ENCODE data around the gene COASY. TPM values are rescaled to one million over a fixed set of nuclear protein-coding genes. Genes with fewer than 3 reads are reported as not detected.
"Not testable (repeated sequence)": the region's sequence is repeated elsewhere in the genome, so short reads cannot be mapped to it uniquely, and the experiment has no call there.

The COASY gene
- total RNA-seq, 2 donors from 2014 or later, result 52.6 to 80.5 TPM

DNA sequence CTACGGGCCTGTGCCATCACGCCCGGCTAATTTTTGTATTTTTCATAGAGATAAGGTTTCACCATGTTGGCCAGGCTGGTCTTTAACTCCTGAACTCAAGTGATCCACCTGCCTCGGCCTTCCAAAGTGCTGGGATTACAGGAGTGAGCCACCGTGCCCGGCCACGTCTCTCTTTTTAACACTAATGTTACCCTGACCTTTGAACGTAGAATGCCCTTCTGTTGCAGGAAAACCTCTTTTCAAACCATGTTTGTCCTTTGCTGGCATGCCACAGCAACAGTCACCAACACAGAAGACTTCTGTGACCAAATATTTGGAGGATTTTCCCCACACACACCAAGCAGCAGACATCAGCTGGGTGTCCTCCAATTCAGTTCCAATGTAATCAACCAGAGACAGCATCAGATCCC is 17.1 kb upstream of the COASY start:
- H3K27ac ChIP-seq, result no peak overlapping the region
- no peak for DNase-seq (ENCODE audit: low spot score)
- intact Hi-C loops (cut with DNase I), result no loop called here
- no peaks in the 10 kb centered on the region for H3K36me3 ChIP-seq
- WGBS, result 78% methylated on average over 8 of the region's 8 CpGs
- H3K9me3 ChIP-seq, result no peaks in the 10 kb centered on the region
- TF ChIP-seq, protein P1, sequence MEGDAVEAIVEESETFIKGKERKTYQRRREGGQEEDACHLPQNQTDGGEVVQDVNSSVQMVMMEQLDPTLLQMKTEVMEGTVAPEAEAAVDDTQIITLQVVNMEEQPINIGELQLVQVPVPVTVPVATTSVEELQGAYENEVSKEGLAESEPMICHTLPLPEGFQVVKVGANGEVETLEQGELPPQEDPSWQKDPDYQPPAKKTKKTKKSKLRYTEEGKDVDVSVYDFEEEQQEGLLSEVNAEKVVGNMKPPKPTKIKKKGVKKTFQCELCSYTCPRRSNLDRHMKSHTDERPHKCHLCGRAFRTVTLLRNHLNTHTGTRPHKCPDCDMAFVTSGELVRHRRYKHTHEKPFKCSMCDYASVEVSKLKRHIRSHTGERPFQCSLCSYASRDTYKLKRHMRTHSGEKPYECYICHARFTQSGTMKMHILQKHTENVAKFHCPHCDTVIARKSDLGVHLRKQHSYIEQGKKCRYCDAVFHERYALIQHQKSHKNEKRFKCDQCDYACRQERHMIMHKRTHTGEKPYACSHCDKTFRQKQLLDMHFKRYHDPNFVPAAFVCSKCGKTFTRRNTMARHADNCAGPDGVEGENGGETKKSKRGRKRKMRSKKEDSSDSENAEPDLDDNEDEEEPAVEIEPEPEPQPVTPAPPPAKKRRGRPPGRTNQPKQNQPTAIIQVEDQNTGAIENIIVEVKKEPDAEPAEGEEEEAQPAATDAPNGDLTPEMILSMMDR (IDR thresholded peaks at IDR 0.05), result no peak
- no peak for TF ChIP-seq POLR2A (IDR thresholded peaks at IDR 0.05)
- no peak for TF ChIP-seq POLR2AphosphoS5 (IDR thresholded peaks at IDR 0.05)
- H3K4me1 ChIP-seq (replicated peaks), result no peaks in the 10 kb centered on the region
- H3K4me3 ChIP-seq, result no peak overlapping the region
- H3K27me3 ChIP-seq (replicated peaks; ENCODE audit: insufficient read depth), result no peaks in the 10 kb centered on the region

DNA sequence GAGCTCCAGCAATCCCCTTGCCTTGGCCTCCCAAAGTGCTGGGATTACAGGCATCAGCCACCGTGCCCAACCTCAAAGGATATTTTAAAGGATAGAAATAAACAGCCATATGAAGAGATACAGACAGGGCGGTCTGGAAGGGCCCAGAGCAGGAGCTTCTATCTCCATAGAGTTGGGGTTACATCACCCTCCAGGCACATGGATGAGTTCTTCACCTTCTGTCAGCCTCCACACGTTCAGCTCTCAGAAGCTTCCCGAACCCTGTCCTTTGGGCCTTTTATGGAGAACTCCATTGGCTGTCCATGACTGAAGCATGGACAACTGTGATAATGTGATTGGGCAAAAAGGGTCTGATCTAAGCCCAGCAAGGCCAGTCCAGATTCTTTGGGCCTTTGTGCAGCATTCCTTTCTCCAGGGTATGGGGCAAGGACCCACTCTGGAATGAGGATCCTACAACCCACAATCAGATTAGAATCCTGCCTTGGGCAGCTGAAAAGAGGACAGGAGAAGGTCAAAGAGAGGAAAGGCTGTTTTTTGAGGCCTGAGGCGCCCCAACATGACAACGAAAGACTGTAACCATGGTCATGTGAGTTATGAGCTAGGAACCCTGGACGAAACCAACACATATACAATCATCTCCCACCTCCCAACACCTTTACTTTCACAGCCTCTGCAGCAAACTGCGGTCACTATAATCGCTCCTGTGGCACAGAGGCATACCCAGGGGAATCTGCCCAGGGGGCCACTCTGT is 16.0 kb upstream of the COASY start:
- H3K9me3 ChIP-seq; H3K27ac ChIP-seq; intact Hi-C loops (cut with DNase I); H3K4me1 ChIP-seq (replicated peaks); H3K36me3 ChIP-seq; H3K4me3 ChIP-seq; DNase-seq (ENCODE audit: low spot score); H3K27me3 ChIP-seq (replicated peaks; ENCODE audit: insufficient read depth): not testable (repeated sequence)
- WGBS, result 88% methylated on average over 9 of the region's 9 CpGs

DNA sequence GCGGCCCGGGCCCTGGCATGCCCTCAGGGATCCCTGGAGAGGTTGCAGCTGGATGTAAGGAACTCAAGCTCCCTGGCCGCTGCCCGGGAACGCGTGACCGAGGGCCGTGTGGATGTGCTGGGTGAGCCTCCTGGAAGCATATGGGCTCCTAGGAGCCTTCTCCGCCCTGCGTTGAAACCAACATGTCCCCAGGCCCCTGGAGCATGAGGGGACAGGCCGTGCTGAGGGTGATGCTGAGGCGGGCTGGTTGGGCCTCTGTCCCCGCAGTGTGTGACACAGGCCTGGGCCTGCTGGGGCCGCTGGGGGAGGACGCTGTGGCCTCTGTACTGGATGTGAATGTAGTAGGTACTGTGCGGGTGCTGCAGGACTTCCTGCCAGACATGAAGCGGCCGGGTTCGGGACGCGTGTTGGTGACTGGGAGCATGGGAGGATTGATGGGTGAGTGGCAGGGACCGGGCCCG is 14.9 kb upstream of the COASY start:
- intact Hi-C loops (cut with DNase I), result no loop called here
- Histone ChIP-seq H3K4me3 (no peak overlapping the region), H3K4me1 (replicated peaks) (no peaks in the 10 kb centered on the region), H3K27ac (no peak overlapping the region), H3K27me3 (replicated peaks; ENCODE audit: insufficient read depth) (no peaks in the 10 kb centered on the region), H3K9me3 (no peaks in the 10 kb centered on the region), H3K36me3 (no peaks in the 10 kb centered on the region)
- TF ChIP-seq POLR2AphosphoS5 (IDR thresholded peaks at IDR 0.05), result no peak
- TF ChIP-seq, protein P1 (IDR thresholded peaks at IDR 0.05), result no peak
- no peak for TF ChIP-seq POLR2A (IDR thresholded peaks at IDR 0.05)
- DNase-seq (ENCODE audit: low spot score), result no peak
- WGBS, result 71% methylated on average over 23 of the region's 23 CpGs

DNA sequence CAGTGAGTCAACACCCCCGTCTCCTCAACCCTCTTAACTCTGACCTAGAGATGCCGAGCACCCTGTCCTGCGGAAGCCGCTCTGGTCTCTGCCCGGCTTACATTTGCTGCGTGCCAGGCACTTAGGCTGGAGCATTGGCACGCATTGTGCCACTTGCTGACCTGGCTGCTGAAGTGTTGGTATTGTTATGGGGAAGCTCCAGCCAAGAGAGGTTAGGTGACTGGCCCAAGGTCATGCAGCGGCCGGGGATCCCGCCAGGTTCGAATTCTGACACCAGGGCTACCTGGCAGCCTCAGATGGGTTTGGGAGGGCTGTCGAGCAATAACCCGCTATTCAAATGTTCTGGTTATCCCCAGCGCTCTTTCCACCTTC is 14.3 kb upstream of the COASY start:
- WGBS, result 87% methylated on average over 14 of the region's 14 CpGs
- Histone ChIP-seq H3K9me3 (no peaks in the 10 kb centered on the region), H3K36me3 (no peaks in the 10 kb centered on the region), H3K27ac (no peak overlapping the region), H3K4me3 (no peak overlapping the region), H3K4me1 (replicated peaks) (no peaks in the 10 kb centered on the region), H3K27me3 (replicated peaks; ENCODE audit: insufficient read depth) (no peaks in the 10 kb centered on the region)
- DNase-seq (ENCODE audit: low spot score), result no peak
- intact Hi-C loops (cut with DNase I), result no loop called here
- TF ChIP-seq POLR2A (IDR thresholded peaks at IDR 0.05) (no peak), POLR2AphosphoS5 (IDR thresholded peaks at IDR 0.05) (no peak)
- TF ChIP-seq, protein P1 (IDR thresholded peaks at IDR 0.05), result no peak

DNA sequence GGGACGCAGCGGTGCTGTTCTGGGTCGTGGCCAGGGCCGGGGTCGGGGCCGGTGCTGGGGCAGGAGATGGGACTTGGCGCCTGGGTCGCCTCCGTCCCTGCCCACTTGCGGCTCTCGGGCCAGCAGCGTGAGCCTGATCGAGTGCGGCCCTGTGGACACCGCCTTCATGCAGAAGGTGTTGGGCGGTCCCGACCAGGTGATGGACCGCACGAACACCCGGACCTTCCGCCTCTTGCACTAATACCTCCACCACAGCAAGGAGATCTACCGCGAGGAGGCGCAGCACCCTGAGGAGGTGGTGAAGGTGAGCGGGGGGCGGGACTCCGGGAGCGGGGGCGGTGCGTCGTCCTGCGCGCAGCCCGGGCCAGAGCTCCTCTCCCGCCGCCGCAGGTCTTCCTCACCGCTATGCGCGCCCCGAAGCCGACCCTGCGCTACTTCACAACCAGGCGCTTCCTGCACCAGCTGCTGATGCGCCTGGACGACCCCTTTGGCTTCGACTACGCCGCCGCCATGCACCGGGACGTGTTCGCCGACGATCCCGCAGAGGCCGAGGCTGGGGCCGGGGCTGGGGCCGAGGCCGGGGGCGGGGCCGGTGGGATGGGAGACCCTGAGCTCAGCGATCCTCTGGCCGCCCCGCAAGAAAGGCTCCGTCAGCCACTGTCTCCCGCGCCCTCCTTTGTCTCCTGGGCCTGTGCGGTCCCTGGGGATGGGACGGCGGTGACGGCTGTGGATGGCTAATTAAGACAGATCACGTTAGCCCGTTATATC is 13.7 kb upstream of the COASY start:
- Histone ChIP-seq H3K4me1 (replicated peaks) (no peaks in the 10 kb centered on the region), H3K4me3 (peak overlapping the region; percentile 24 to 39), H3K9me3 (no peaks in the 10 kb centered on the region), H3K27ac (no peak overlapping the region), H3K36me3 (no peaks in the 10 kb centered on the region), H3K27me3 (replicated peaks; ENCODE audit: insufficient read depth) (no peaks in the 10 kb centered on the region)
- peak; percentile 17 for TF ChIP-seq POLR2A (IDR thresholded peaks at IDR 0.05)
- TF ChIP-seq, protein P1 (IDR thresholded peaks at IDR 0.05), result peak in 3 of 4 experiments; percentile 53 to 78 (median 72)
- TF ChIP-seq POLR2AphosphoS5 (IDR thresholded peaks at IDR 0.05), result peak; percentile 77
- intact Hi-C loops (cut with DNase I), result no loop called here
- DNase-seq (ENCODE audit: low spot score), result peak; percentile 85
- 20% methylated on average over 42 of the region's 74 CpGs for WGBS

Data from prostate gland (tissue), 2 donors.